Astrocyte (in vitro differentiated cells and primary cell): ENCODE measurements around the gene RABL3.

Experiments used
- CTCF ChIP-seq: IDR thresholded peaks from 2 replicates; pipeline ENCODE4 v1.5.1; 2011; ENCODE audit warnings: low read depth, mild to moderate bottlenecking, inconsistent platforms, low read length, moderate library complexity; ENCODE audit not compliant: insufficient read depth
- EZH2 ChIP-seq: IDR thresholded peaks from 2 replicates; pipeline ENCODE4 v1.6.1; 2012; ENCODE audit warnings: mild to moderate bottlenecking, low read length, inconsistent platforms; ENCODE audit not compliant: insufficient read depth

DNA sequence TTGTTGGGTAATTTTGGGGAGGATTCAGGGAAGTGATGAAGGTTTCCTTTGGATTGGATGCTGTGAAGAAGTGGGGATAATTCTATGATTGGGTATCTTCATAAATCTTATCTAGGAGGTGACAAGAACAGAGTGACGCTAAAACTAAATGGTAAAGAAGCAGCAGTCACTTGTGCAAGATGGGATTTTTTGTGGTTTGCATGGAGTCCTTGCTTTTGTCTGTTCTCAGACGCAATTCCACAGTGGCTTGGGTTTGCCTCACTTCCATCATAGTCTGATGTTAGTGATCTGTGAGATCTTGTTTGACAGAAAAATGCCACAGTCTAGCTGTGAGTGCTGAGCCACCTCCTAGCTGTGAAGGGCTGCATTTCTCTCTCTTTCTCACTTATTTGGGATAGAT is 27.1 kb upstream of the RABL3 start:
- TF ChIP-seq CTCF (no peak), EZH2 (no peak)
